H1 (cell line): ENCODE measurements around the gene JUP.

Experiments
- CTCF ChIP-seq, 3 experiments: IDR thresholded peaks; 1 replicate in 2 of 3; 2 replicates in 1 of 3; pipeline versions ENCODE4 v1.5.1 to v1.6.1; 2011; ENCODE audit warnings: low read length in 3 of 3, mild to moderate bottlenecking in 3 of 3, inconsistent platforms in 2 of 3, low read depth in 1 of 3, moderate library complexity in 1 of 3; ENCODE audit not compliant: insufficient read depth in 1 of 3; ENCODE audit errors: control extremely low read depth in 1 of 3
- SIN3A ChIP-seq, 2 experiments: IDR thresholded peaks in 1 of 2; conservative IDR thresholded peaks in 1 of 2; 2 replicates each; pipeline ENCODE4 v1.6.1; 2011 to 2012; ENCODE audit warnings: low read length in 2 of 2, improper control_type of control experiment in 1 of 2, low read depth in 1 of 2, mild to moderate bottlenecking in 1 of 2

- TF ChIP-seq CTCF (IDR thresholded peaks at IDR 0.05; ENCODE audit: control extremely low read depth in 1 of 3, insufficient read depth in 1 of 3, low read depth in 1 of 3, low read length in 3 of 3) (no peak), SIN3A (conservative IDR thresholded peaks at IDR 0.05 in 1 of 2, IDR thresholded peaks at IDR 0.05 in 1 of 2; ENCODE audit: low read depth in 1 of 2, low read length in 2 of 2) (no peak)
Measured at GRCh38 chr17:41711669-41712400, 74.7 kb downstream of the JUP start, which contains the start of gene GAST.
